ENCODE results near the gene ENTPD1.
A peak's percentile ranks its signal among the peaks of the same experiment; 100 is the strongest.
"Not testable (repeated sequence)": the region's sequence is repeated elsewhere in the genome, so short reads cannot be mapped to it uniquely, and the experiment has no call there.

Gene ENTPD1

DNA sequence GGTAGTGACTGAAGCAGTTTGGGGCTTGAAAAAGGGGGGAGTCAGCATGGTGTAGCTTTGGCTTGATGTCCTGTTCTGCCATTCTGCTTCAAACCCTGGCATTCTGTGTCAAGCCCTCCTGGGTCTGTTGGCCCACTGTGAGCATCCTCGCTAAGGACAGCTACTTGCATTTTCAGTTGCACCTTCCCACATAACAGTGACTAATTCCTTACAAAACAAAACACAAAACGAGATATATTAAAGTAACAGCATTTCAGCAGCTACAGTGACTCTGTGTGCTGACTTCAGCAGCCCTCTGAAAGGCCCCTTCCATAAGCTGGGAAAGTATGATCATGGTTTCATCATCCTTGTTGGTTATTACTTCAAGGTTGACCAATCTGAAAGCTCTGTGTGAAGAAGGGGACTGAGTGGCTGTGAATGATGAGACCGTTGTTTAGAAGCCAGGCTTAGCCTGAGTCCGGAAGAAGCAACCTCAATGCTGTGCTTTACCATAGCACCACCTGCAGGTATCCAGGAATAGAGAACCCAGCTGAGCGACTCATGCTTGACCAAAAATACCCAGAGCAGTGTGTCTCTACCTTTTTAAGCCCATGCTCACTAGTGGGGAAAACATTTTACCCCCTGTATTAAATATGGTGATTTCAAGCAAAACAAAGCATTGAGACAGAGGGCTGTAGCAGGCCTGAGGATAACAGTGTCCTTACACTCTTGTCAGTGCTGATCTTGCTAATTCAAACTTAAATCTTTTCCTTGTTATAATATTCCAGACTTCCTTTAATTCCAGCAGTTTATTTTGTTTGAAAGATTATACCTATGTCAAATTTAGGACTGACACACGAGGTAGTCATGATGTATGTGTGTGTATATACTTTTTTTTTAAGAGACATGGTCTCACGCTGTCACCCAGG, 109.2 kb downstream of the ENTPD1 start:
- peak; percentile 8 to 19 (median 16) for DNase-seq (ENCODE audit: low read depth in 2 of 3, low spot score in 1 of 3)

DNA sequence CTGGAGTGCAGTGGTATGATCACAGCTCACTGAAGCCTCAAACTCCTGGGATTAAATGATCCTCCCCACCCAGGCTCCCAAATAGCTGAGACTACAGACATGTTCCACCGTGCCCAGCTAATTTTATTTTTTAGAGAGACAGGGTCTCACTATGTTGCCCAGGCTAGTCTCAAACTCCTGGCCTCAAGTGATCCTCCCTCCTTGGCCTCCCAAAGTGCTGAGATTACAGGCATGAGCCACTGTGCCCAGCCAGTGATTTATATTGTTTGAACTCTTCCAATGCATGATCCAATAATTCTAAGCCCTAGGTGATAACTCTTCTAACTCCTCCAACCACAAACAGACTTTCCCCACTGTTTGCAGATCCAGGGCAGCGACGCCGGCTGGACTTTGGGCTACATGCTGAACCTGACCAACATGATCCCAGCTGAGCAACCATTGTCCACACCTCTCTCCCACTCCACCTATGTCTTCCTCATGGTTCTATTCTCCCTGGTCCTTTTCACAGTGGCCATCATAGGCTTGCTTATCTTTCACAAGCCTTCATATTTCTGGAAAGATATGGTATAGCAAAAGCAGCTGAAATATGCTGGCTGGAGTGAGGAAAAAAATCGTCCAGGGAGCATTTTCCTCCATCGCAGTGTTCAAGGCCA, 110.0 kb downstream of the ENTPD1 start:
- DNase-seq (ENCODE audit: low read depth in 2 of 3, low spot score in 1 of 3), result no peak

DNA sequence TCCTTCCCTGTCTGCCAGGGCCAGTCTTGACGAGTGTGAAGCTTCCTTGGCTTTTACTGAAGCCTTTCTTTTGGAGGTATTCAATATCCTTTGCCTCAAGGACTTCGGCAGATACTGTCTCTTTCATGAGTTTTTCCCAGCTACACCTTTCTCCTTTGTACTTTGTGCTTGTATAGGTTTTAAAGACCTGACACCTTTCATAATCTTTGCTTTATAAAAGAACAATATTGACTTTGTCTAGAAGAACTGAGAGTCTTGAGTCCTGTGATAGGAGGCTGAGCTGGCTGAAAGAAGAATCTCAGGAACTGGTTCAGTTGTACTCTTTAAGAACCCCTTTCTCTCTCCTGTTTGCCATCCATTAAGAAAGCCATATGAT, 110.5 kb downstream of the ENTPD1 start:
- no peak for DNase-seq (ENCODE audit: low read depth in 2 of 3, low spot score in 1 of 3)

DNA sequence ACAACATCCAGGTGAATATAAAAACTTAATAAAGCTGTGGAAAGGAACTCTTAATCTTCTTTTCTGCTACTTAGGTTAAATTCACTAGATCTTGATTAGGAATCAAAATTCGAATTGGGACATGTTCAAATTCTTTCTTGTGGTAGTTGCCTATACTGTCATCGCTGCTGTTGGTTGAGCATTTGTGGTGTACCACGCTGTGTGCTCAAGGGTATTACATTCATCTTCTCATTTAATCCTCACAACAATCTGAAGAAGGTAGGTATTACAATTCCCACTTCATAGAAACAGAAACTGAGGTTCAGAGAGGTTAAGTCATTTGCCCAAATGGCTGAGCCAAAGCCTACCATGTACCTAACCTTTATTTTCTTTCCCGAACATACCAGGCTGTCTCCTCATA, 111.9 kb downstream of the ENTPD1 start:
- no peak for DNase-seq (ENCODE audit: low read depth in 2 of 3, low spot score in 1 of 3)

DNA sequence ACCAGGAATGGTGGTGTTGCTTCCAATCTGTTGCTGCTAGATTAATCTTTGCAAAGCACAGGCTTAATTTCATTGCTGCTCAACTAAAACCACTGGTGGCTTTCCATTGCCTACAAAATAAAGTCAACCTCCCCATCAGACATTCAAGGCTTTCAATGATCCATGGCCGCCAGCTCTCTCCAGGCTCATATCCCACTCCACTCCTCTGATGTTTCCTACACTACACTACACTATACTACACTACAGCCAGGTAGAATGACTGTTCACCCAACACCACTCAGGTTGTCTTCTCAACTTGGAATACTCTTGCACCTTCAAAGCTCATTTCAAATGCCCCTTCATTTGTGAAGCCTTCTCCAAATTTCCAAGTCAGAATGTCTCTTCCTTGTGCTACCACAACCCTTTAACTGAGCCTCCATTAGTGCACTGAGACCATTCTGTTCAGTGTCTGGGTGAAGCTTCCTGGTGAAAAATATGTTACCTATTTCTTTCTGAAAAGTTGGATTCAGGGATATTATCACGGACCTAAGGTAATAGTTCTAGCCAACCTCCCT, 116.3 kb downstream of the ENTPD1 start:
- no peak for DNase-seq (ENCODE audit: low read depth in 2 of 3, low spot score in 1 of 3)

DNA sequence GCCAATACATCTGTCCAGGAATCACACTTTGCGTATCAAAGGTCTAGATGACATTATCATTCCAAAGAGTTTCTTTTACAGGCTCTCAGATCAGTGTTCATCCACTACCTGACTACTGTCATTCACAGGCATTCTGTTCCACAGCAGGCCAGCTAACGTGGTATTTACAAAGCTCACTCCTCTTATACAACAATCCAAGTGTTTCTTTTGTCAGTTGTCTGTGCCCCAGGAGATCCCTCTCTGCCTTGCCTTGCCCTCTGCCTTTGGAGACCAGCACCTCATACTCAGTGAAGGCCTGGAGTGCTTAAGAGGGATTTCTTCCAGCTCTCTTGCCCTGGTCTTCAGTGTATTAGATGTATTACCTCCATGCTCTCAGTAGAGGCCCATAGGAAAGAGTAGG, 117.2 kb downstream of the ENTPD1 start:
- DNase-seq (ENCODE audit: low read depth in 2 of 3, low spot score in 1 of 3), result no peak

DNA sequence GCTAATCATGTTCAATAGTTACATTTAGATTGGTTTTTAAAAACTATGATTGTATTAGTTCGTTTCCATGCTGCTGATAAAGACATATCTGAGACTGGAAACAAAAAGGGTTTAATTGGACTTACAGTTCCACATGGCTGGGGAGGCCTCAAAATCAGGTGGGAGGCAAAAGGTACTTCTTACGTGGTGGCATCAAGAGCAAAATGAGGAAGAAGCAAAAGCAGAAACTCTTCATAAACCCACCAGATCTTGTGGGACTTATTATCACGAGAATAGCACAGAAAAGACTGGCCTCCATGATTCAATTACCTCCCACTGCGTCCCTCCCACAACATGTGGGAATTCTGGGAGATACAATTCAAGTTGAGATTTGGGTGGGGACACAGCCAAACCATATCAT, 117.7 kb downstream of the ENTPD1 start:
- no peak for DNase-seq (ENCODE audit: low read depth in 2 of 3, low spot score in 1 of 3)

DNA sequence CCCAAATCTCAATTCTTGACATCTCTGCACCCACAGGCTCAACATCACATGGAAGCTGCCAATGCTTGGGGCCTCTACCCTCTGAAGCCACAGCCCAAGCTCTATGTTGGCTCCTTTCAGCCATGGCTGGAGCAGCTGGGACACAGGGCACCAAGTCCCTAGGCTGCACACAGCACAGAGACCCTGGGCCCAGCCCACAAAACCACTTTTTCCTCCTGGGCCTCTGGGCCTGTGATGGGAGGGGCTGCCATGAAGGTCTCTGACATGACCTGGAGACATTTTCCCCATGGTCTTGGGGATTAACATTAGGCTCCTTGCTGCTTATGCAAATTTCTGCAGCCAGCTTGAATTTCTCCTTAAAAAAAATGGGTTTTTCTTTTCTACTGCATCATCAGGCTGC, 118.8 kb downstream of the ENTPD1 start:
- not testable (repeated sequence) for DNase-seq (ENCODE audit: low read depth in 2 of 3, low spot score in 1 of 3)

DNA sequence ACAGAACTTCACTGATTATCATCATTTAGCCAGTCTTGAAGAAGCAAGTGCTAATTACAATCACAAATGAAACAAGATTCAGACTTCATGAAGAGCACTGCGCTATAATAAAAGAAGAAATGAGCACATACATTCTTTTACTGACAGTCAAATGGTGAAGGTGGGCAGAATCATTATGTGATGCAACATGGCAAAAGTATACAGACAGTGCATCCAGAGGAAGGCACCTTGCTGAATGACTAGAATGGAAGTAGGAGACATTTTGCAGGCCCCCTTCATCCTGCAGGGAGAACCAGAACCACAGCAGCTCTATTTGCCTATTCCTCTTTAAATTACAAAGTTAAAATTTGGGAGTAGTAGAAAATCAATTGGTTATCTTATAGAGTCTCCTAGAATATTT, 120.8 kb downstream of the ENTPD1 start:
- no peak for DNase-seq (ENCODE audit: low read depth in 2 of 3, low spot score in 1 of 3)

DNA sequence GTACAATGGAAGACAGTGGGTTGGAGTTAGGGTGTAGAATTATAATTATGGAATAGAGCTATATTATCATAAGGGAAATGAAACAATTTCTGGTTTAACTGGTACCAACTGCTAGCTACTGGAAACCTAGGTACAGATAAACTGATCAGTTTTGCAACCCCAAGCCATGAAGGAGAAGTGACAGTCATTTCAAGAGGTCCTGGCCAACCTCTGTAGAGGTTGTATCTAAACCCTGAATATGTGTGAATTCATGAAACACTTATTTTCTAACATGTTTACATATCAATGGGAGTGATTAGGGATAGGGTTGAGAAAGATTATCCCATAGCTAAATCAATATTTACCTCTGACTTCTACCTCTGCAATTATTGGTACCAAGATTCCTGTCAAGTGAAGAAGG, 121.9 kb downstream of the ENTPD1 start:
- DNase-seq (ENCODE audit: low read depth in 2 of 3, low spot score in 1 of 3), result no peak

DNA sequence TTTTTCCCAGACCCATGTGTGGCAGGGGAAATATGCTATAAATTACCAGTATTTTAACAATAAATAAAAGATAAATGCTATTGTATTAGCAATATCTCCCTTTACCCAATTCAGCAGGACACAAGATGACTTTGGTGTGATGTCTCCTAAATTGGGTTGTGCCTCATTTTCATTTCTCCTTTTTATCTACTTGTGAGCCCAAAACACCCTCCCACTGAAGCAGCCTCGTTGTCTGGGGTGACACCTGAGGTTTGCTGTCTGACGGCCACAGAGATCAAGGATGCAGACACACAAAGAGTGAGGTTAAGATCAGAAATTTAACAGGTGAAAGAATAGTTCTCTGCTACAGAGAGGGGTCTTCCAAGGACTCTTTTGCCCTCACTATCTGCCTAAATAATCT, 124.7 kb downstream of the ENTPD1 start:
- DNase-seq (ENCODE audit: low read depth in 2 of 3, low spot score in 1 of 3), result no peak

DNA sequence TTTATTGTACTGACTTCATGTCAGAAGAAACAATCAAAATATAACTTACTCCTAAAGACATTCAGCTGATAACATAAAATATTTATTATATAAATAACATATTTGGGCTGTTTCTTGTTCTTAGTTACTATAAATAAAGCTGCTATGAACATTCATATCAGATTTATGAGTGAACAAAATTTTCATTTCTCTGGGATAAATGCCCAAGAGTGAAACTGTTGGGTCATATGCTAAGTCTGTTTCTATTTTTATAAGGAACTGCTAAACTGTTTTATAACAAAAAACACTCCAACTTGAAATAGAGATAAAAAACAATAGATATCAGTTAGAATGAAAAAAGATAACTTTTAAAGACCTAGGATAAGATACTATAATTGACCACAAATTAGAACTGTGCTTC, 125.4 kb downstream of the ENTPD1 start:
- no peak for DNase-seq (ENCODE audit: low read depth in 2 of 3, low spot score in 1 of 3)

DNA sequence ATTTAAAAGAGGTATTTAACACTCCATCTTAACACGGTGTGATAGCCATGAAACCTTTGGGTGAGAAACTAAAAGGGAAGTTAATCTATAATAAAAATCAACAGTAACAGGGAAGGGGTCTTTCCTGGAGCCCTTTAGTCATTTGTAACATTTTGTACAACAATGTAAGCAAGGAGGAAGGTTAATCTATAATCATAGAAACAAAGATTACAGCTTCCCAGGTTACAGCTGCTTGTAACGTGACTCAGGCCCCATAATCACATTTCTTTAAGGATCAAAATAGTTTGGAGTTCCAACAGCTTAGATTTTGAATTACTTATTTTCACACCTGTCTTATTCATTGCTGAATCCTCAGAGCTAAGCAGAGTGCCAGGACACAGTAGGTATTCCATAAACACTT, 133.9 kb downstream of the ENTPD1 start:
- DNase-seq (ENCODE audit: low read depth in 2 of 3, low spot score in 1 of 3), result no peak

DNA sequence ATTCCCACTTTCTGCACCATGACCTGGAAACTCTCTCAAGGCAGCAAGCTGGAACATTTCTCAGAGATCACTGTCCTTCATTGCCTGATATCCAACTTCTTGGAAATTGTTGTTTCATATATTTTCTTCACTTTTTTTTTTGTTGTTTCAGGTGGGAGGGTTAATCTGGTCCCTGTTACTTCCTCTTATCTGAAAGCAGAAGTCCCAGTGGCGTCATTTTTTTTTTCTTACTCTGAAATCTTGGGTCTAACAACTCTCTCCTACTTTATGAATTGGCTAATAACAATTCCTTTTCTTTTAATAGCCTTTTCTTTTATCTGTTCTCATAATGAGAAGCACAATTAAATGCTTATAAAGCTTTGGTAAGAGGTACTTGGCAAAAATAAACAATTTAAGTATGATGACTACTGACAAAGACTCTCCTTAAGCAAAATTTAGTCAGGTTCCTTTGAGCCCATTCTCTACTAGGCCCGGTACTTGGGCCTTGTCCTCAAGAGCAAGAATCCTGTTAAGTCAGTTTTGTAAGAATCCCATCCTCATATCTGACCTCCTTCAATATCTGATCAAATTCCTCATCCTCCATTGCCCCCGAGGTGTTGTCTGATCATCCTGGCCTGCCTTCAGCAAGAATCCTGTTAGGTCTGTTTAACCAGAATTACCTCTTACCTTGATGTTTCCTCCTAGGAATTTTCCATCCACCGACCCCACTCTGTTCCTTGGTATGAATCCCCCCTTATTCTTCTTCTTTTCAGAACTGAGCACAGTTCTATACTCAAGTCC, 140.3 kb downstream of the ENTPD1 start:
- DNase-seq (ENCODE audit: low read depth in 2 of 3, low spot score in 1 of 3), result no peak

DNA sequence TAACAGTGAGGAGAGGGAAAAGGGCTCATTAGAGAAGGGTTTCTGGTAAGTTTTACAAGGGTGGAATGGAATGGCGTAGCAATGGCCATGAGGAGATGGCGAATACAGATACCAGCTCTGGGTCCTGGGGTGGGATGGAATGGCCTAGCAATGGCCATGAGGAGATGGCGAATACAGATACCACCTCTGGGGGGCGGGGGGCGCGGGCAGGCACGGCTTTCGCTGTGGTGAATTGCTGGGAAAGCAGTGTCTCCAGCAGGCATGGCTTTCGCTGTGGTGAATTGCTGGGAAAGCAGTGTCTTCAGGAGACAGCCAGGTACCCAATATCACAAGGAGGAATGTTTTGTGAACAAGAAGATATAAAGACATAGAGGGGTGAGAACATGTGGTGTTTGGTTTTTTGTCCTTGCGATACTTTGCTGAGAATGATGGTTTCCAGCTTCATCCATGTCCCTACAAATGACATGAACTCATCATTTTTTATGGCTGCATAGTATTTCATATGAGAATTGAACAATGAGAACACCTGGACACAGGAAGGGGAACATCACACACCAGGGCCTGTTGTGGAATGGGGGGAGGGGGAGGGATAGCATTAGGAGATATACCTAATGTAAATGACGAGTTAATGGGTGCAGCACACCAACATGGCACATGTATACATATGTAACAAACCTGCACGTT, 150.1 kb downstream of the ENTPD1 start:
- DNase-seq (ENCODE audit: low read depth in 2 of 3, low spot score in 1 of 3), result not testable (repeated sequence)

DNA sequence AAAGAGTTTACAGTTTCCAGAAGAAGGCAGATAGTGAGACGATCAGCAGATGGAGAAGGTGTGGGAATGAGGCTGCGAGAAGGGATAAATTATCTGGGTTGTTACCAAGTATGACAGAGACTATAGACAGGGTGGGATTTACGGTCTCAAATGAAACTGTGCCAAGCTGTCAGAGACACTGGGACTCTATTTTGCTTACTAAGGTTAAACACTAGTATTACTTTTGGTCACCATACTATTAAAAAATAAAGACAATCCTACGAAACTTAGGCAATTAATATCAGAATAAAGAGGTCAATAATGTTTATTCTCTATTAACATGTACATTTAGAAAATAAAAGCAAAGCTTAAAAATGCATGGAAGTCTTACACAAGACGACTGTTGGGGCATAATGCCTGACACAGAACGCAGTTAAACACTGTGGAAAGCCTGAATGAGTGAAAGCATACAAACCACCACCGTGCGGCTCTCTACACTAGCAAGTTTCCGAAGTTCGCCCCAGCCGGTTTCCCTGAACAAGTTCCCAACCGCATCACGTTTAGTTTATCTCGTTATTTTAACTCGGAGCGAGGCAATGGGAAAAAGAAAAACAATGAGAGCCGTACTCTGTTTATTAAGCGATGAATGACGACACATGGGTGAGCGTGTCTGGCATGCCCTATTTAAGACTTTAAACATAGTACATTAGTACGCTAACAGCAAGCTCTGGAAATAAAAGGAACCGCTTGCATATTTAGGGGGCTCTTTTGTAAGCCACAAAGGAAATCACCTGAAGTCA, 150.9 kb downstream of the ENTPD1 start:
- peak; percentile 15 to 31 (median 27) for DNase-seq (ENCODE audit: low read depth in 2 of 3, low spot score in 1 of 3)

DNA sequence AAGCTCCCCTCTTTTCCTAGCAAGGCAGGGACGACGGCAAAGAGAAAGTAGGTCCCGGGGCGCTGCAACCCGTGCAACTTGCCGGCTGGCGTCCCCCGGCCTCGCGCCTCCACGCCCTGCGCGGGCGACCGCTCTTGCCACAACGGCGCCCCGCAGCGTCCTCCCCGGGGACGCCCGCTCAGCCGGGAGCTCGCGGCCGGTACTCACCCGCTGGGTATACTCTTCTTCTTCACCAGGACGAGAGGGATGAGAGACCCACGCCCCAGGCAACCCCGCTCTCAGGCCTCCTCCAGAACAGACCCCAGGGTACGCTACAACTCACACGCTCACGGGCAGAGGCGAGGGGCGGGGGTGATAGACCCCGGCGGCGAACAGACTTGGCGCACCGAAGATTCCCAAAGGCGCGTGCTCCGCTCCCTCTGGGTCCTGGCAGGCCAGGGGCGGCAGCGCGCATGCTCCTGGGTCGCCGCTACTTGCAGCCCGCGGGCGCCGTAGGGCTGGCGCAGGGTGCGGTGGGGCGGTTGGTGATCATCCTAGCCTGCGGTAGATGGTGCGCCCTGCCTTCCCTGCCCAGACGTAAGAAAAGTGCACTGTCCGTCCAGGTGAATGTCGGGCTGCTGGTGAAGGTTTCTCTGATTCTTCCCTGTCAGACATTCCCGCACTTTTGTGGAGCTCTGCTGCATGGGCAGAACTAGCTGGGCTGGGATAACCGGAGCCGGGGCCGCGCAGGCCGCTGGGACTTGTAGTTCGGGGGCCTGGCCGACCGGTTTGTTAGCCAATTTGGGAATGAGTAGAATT, 151.7 kb downstream of the ENTPD1 start, which contains the start of gene CC2D2B:
TSS of gene CC2D2B (plus strand) at position 520 of the 798 bp plus-strand sequence. CDS start 3,349 bp downstream, outside the sequence.
- peak; percentile 36 to 73 (median 54) for DNase-seq (ENCODE audit: low read depth in 2 of 3, low spot score in 1 of 3)

DNA sequence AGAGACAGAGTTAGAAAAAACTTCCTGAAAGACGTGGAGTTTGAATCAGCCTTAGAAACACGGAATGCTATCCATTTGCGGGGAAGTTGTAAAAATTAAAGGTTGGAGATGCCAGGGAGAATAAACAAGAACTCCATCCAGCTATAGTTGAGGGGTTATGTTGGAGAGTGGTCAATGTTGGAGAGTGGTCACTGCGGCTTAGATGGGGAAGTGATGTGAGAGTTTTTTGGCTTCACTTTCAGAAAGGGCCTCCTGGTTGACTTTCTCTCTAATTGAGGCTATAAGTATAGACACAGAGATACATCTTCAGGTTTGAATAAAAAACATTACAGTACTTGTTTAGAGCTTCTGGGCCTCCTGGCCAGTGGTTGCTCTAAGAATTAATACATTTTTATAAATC, 152.5 kb downstream of the ENTPD1 start:
- DNase-seq (ENCODE audit: low read depth in 2 of 3, low spot score in 1 of 3), result no peak

DNA sequence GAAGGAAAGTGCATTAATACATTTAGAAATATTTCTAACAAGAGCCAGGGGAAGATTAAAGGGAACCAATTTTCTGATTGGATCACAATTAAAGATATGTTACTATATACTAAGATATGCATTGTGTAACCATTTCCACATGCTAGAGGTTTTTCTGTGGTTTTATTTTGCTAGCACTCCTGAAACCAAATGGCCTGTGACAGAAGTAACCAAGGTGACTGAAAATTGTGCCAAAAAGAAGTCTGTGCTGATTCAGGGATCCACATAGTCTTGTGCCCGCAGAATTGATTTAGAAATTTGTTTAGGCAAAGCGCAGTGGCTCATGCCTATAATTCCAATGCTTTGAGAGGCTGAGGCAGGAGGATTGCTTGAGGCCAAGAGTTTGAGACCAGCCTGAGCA, 153.6 kb downstream of the ENTPD1 start:
- no peak for DNase-seq (ENCODE audit: low read depth in 2 of 3, low spot score in 1 of 3)

Measured in stimulated activated CD4-positive, alpha-beta T cell treated with anti-CD3 and anti-CD28 coated beads, Interleukin-12 subunit alpha, Interleukin-12 subunit beta, amount 100 ng/mL, for 48 hours (primary cell).